Hepatocyte (in vitro differentiated cells): ENCODE measurements around the gene CFAP65.

ENCODE experiments used
- CTCF ChIP-seq: fragments of 200-600 bp; sonication (generic); IDR thresholded peaks from 2 replicates; pipeline ENCODE4 v1.5.1; 2016; ENCODE audit warnings: antibody characterized with exemption, mild to moderate bottlenecking; ENCODE audit not compliant: poor library complexity
- EZH2 ChIP-seq: fragments of 200-600 bp; sonication (generic); IDR thresholded peaks from 2 replicates; pipeline ENCODE4 v1.6.1; 2016; ENCODE audit warnings: antibody characterized with exemption, mild to moderate bottlenecking, borderline replicate concordance
- EZH2phosphoT487 ChIP-seq: fragments of 200-600 bp; sonication (generic); IDR thresholded peaks from one replicate; pipeline ENCODE4 v1.6.1; 2018; ENCODE audit warnings: antibody characterized with exemption, mild to moderate bottlenecking, low read depth, moderate library complexity; ENCODE audit not compliant: unreplicated experiment, severe bottlenecking

- TF ChIP-seq CTCF (no peak), EZH2 (peak; percentile 78), EZH2phosphoT487 (peak; percentile 17)
Observed at GRCh38 chr2:219059725-219060682, 18.7 kb upstream of the CFAP65 start.
